ENCODE measurements around the gene ZC3H12A.
A peak's percentile ranks its signal among the peaks of the same experiment; 100 is the strongest.

The ZC3H12A gene

GRCh38 chr1:37452416-37452815, 22.0 kb upstream of the ZC3H12A start:
- ChIA-PET POLR2A (no interaction called here), CTCF (interaction anchor here (8.8 to 11.4 kb wide), 3 partner anchors 22 to 230 kb away, joined by 59 to 209 read pairs (median 105); partner anchors contain the start of gene ZC3H12A)
- DNase-seq (ENCODE audit: extremely low spot score), result no peak
- TF ChIP-seq, protein P1, sequence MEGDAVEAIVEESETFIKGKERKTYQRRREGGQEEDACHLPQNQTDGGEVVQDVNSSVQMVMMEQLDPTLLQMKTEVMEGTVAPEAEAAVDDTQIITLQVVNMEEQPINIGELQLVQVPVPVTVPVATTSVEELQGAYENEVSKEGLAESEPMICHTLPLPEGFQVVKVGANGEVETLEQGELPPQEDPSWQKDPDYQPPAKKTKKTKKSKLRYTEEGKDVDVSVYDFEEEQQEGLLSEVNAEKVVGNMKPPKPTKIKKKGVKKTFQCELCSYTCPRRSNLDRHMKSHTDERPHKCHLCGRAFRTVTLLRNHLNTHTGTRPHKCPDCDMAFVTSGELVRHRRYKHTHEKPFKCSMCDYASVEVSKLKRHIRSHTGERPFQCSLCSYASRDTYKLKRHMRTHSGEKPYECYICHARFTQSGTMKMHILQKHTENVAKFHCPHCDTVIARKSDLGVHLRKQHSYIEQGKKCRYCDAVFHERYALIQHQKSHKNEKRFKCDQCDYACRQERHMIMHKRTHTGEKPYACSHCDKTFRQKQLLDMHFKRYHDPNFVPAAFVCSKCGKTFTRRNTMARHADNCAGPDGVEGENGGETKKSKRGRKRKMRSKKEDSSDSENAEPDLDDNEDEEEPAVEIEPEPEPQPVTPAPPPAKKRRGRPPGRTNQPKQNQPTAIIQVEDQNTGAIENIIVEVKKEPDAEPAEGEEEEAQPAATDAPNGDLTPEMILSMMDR (IDR thresholded peaks at IDR 0.05; ENCODE audit: control extremely low read depth, extremely low read depth, low read depth, missing control alignments), result no peak

DNA sequence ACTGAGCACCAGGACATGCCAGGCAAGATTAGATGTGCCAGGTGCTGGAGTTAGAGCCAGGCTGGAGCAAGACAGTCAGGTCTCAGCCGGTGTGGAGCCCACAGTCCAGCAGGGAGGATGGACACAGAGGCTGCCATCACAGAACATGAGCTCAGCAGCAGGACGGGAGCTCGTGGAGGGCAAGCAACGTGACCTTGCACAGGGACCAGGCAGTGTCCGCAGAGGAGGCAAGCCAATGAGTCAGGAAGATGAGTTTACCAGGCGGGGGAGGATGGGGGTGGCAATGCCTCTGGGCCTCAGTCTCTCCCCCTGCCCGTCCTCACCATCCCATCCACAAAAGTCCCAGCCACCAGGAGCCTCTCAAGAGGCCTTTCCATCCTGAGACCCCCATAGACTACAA, 20.7 kb upstream of the ZC3H12A start:
- ChIA-PET POLR2A (no interaction called here), CTCF (interaction anchor here (1.0 to 11.4 kb wide), 7 partner anchors 9 to 229 kb away, joined by 3 to 209 read pairs (median 19); partner anchors contain the start of gene ZC3H12A)
- TF ChIP-seq, protein P1 (IDR thresholded peaks at IDR 0.05; ENCODE audit: control extremely low read depth, extremely low read depth, low read depth, missing control alignments), result no peak
- no peak for DNase-seq (ENCODE audit: extremely low spot score)

- TF ChIP-seq, protein P1 (IDR thresholded peaks at IDR 0.05; ENCODE audit: control extremely low read depth, extremely low read depth, low read depth, missing control alignments), result no peak
- DNase-seq (ENCODE audit: extremely low spot score), result no peak
- CTCF ChIA-PET, result interaction anchor here (0.7 to 11.4 kb wide), 10 partner anchors 10 to 227 kb away, joined by 3 to 209 read pairs (median 10); partner anchors contain the start of genes MEAF6 and ZC3H12A
- POLR2A ChIA-PET, result no interaction called here
These were observed 18.9 kb upstream of the ZC3H12A start for GRCh38 chr1:37455516-37455915.

- DNase-seq (ENCODE audit: extremely low spot score), result no peak
- TF ChIP-seq, protein P1 (IDR thresholded peaks at IDR 0.05; ENCODE audit: control extremely low read depth, extremely low read depth, low read depth, missing control alignments), result no peak
- ChIA-PET POLR2A (no interaction called here), CTCF (interaction anchor here (0.6 to 11.4 kb wide), 7 partner anchors 11 to 226 kb away, joined by 3 to 209 read pairs (median 11); partner anchors contain the start of genes MEAF6 and ZC3H12A)
These were observed 17.8 kb upstream of the ZC3H12A start for GRCh38 chr1:37456614-37457013.

- no peak for DNase-seq (ENCODE audit: extremely low spot score)
- TF ChIP-seq, protein P1 (IDR thresholded peaks at IDR 0.05; ENCODE audit: control extremely low read depth, extremely low read depth, low read depth, missing control alignments), result peak; percentile 13
- POLR2A ChIA-PET, result no interaction called here
- CTCF ChIA-PET, result interaction anchor here (0.7 to 11.4 kb wide), 8 partner anchors 8 to 1377 kb away, joined by 3 to 209 read pairs (median 6); partner anchors contain the start of genes MEAF6 and ZC3H12A
These were observed 15.8 kb upstream of the ZC3H12A start for GRCh38 chr1:37458551-37458950.

- POLR2A ChIA-PET, result interaction anchor here (0.8 kb wide), 1 partner anchor 13 kb away, joined by 3 read pairs; no protein-coding TSS in a partner anchor
- TF ChIP-seq, protein P1 (IDR thresholded peaks at IDR 0.05; ENCODE audit: control extremely low read depth, extremely low read depth, low read depth, missing control alignments), result no peak
- DNase-seq (ENCODE audit: extremely low spot score), result no peak
- CTCF ChIA-PET, result interaction anchor here (2.6 to 11.4 kb wide), 3 partner anchors 13 to 25 kb away, joined by 19 to 209 read pairs (median 105); partner anchors contain the start of gene ZC3H12A
These were observed 12.5 kb upstream of the ZC3H12A start for GRCh38 chr1:37461698-37462436.
